Right lobe of liver (tissue), 4 donors: ENCODE results near the gene ATXN1.

Experiments used
- POLR2A ChIP-seq: fragments of 450-650 bp; IDR thresholded peaks from one replicate; pipeline ENCODE4 v1.6.1; 2017; ENCODE audit warnings: antibody characterized with exemption, mild to moderate bottlenecking
- TF ChIP-seq, protein P1 (sequence below), 4 donors: fragments of 200-600 bp in 3 of 4; fragments of 450-650 bp in 1 of 4; IDR thresholded peaks; one replicate each; pipeline versions ENCODE4 v1.5.1 to v1.8.0; 2016 to 2022; ENCODE audit warnings: antibody characterized with exemption in 4 of 4, mild to moderate bottlenecking in 2 of 4
- donor health status: DM: no; HTN: no; CAD: no.
- donor health status: DM: no; HTN: no; CAD: no.
- donor health status: DM: no; HTN: yes; CAD: no.

- TF ChIP-seq POLR2A = no peak
- TF ChIP-seq, protein P1, sequence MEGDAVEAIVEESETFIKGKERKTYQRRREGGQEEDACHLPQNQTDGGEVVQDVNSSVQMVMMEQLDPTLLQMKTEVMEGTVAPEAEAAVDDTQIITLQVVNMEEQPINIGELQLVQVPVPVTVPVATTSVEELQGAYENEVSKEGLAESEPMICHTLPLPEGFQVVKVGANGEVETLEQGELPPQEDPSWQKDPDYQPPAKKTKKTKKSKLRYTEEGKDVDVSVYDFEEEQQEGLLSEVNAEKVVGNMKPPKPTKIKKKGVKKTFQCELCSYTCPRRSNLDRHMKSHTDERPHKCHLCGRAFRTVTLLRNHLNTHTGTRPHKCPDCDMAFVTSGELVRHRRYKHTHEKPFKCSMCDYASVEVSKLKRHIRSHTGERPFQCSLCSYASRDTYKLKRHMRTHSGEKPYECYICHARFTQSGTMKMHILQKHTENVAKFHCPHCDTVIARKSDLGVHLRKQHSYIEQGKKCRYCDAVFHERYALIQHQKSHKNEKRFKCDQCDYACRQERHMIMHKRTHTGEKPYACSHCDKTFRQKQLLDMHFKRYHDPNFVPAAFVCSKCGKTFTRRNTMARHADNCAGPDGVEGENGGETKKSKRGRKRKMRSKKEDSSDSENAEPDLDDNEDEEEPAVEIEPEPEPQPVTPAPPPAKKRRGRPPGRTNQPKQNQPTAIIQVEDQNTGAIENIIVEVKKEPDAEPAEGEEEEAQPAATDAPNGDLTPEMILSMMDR (IDR thresholded peaks at IDR 0.05) = no peak
Measured at GRCh38 chr6:16576451-16577368, 184.6 kb downstream of the ATXN1 start.
